Measurements from ENCODE around the gene C19orf85.
"Not testable (repeated sequence)": the region's sequence is repeated elsewhere in the genome, so short reads cannot be mapped to it uniquely, and the experiment has no call there.

C19orf85 gene

GRCh38 chr19:55457683-55458457, 6.7 kb downstream of the C19orf85 start:
- DNase-seq (ENCODE audit: low read depth), result no peak

GRCh38 chr19:55456347-55456746, 8.2 kb downstream of the C19orf85 start:
- DNase-seq (ENCODE audit: low read depth), result no peak

DNA sequence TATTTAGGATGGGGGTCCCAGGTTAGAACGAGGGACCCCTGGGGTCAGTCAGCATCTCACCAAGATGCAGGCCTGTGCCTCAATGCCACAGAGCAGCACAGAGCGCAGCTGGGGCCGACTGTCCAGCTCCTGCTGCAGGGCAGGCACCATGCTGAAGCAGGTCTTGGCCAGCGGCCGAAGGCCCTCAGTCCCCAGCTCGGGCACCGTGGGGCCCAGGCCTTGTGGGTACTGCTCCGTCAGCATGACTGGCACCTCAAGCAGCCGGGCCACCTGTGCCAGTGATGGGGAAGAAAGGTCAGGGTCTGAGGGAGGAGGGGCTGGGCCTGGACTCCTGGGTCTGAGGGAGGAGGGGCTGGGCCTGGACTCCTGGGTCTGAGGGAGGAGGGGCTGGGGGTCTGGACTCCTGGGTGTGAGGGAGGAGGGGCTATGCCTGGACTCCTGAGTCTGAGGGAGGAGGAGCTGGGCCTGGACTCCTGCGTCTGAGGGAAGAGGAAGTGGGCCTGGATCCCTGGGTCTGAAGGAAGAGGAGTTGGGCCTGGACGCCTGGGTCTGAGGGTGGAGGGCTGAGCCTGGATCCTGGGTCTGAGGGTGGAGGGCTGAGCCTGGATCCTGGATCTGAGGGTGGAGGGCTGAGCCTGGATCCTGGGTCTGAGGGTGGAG, 8.8 kb downstream of the C19orf85 start:
- DNase-seq (ENCODE audit: low read depth), result no peak

DNA sequence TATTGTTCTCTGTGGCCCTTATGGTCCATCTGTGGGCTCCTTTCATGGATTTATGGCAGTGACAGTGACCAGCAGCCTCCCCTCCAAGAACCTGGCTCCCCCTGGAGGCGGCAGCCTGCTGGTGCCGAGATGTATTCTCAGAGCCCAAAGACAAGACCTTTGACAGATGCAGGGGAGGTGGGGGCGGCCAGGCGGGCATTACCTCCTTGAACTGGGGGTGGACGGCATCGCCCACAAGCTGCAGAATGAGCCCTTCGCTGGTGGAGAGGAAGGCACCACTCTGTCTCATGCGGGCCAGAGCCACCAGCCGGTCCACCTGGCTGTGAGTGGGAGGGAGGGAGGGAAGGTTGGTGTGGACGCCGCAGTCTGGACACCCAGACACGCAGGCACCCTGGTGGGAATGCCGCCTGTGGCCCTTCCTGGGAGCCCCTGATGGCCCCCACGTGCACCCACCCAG, 9.7 kb downstream of the C19orf85 start:
- peak; percentile 29 for DNase-seq (ENCODE audit: low read depth)

- no peak for DNase-seq (ENCODE audit: low read depth)
Observed at GRCh38 chr19:55453511-55454260, 10.9 kb downstream of the C19orf85 start.

DNA sequence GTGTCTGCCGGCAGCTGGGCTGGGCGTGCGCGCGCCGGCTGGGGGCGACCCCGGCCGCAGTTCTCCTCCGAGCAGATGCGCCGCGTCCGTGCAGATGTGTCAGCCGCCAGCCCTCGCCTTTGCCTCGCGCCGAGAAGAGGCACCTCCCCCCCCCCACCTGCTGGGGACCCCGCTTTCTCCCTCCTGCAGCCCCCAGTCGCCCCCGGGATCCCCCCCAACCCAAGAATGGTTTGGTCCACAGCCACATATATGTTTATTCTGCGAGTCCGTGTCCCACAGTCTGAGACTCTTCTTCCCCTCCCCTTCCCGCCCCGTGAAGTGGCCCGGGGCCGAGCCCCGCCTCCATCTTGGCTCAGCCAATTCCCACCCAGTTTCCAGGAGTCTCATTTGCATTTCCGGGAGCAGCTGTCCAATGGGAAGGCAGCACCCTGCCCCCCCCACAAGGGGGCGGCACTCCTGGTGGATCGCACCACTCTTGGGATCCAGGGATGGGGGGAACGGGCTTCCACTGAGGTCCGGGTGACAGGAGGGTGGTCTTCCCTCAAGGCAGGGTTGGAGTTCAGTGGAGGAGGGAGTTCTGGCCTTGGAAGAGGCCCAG, 11.7 kb downstream of the C19orf85 start:
- no peak for DNase-seq (ENCODE audit: low read depth)

DNA sequence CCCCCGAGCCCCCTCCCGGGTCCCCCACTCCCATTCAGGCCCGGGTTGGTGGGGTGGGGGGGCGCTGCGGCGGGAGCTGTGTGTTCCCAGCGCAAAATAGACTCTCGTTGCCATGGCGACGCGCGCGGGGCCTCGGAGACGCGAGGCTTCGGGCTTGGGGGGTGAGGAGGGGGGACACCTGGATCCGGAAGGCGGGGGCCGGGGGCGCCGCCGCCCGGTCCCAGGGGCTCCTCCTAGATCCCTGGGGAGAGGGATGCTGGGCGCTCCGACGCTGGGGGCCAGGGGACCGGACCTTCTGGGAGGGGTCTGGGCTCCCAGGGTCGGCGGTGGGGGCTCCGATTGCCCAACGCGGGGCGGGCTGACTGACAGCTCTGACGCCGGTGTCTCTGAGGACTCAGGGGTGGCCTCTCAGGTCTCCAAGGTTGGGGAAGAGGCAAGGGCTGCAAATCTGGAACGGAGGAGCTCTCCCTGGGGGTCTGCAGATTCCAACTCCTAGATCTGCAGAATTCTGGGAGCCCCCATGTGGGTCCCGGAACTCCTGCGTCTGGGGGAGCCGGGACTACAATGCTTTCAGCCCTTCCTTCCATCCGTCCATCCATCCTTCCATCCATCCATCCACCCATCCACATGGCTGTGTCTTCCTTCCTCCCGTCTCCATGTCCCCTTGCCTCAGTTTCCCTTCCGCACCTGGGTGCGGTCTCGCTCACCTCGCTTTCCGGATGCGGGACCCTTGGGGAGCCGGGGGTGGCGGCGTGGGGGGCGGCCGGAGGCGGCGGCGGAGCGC, 12.4 kb downstream of the C19orf85 start:
- DNase-seq (ENCODE audit: low read depth), result no peak

- no peak for DNase-seq (ENCODE audit: low read depth)
Observed at GRCh38 chr19:55451163-55451964, 13.2 kb downstream of the C19orf85 start.

DNA sequence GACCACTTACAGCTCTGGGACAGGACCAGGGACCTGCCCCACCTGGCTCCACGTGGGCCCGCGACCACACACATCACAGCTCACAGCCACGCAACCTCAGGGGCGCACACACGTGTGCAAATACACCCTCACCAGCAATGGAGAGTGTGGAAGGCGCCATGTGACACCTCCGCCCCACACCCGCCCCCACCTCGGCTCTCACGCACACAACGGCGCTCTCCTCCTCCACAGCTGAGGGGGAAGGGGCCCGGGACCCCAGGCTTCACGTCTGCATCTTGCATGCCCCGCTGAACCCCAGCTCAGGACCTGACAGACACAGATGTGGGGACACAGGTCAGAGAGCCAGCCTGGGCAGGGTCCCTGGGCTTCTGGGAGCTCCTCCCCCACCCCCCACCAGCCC, 15.1 kb downstream of the C19orf85 start:
- no peak for DNase-seq (ENCODE audit: low read depth)

GRCh38 chr19:55448175-55448490, 16.4 kb downstream of the C19orf85 start:
- not testable (repeated sequence) for DNase-seq (ENCODE audit: low read depth)

DNA sequence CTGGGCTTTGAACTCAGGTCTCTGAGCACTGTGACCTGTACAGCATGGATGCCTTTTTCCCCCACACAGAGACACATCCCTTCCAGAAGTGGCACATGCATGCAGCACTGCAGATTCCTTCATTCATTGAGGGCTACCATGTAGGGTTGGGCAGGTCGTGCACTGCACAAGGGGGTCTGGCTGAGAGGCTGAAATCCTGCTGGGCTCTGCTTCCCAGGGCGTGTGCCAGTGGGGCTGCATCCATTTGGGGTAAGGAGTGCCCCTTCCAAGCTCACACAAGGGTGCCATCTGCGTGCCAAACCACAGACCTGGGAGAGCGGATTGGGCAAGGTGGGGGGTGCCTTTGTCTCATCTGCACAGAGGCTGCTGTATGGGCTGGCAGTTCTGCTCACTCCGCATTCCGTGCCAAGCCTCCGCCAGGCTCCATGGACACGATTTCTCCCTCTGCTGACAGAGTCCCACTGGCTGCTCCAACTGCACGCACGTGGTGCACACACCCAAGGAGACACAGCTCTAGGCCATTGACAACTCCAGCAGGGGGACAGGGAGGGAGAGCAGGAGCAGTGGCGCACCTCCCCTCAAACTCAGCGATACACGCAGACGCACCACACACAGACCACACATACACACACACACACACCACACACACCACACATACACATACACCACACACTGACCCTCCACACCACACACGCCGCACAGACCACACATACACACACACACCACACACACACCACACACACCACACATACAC, 17.0 kb downstream of the C19orf85 start:
- no peak for DNase-seq (ENCODE audit: low read depth)

DNA sequence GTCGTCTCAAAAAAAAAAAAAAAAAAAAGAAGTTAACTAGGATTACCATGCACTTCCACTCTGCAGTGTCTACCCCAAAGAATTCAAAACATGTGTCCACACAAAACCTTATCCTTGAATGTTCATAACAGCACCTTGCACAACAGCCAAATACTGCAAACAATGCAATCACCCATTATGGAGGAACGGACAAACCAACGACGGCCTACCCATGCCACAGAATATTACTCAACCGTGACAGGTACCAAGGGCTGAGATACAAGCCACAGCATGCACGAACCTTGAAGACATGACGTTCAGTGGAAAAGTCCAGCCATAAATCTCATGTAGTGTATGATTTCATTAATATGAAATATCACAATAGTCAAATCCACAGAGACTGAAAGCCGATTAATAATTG, 18.5 kb downstream of the C19orf85 start:
- DNase-seq (ENCODE audit: low read depth), result no peak

- no peak for DNase-seq (ENCODE audit: low read depth)
Observed at GRCh38 chr19:55444646-55445045, 19.9 kb downstream of the C19orf85 start.

DNA sequence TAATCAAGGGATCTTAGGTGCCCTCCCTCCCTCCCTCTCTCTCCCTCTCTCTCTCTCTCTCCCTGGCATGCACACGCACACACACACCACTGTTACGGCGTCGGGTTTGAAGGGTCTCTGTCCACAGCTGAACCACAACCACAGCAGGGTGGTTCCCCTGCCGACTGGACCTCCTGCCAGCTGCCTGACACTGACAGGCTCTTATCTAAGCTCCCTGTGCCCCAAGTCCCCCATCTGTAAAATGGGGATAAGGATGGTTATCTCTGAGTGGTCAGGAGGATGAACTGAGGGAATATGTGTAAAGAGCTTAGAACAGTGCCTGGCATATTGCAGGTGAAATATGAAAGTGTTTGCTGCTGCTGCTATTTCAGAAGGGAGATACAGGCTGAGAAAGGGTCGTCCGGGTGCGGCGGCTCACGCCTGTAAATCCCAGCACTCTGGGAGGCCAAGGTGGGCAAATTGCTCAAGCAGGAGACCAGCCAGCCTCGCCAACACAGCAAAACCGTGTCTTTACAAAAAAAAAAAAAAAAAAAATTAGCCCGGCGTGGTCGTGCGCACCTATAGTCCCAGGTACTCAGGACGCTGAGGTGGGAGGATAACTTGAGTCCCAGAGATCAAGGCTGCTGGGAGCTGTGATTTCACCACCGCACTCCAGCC, 20.6 kb downstream of the C19orf85 start:
- no peak for DNase-seq (ENCODE audit: low read depth)

GRCh38 chr19:55443045-55443823, 21.3 kb downstream of the C19orf85 start, which contains the start of gene SHISA7:
SHISA7 (minus strand) TSS chr19:55443300; CDS start chr19:55442863, 437 bp downstream.
- DNase-seq (ENCODE audit: low read depth), result no peak

DNA sequence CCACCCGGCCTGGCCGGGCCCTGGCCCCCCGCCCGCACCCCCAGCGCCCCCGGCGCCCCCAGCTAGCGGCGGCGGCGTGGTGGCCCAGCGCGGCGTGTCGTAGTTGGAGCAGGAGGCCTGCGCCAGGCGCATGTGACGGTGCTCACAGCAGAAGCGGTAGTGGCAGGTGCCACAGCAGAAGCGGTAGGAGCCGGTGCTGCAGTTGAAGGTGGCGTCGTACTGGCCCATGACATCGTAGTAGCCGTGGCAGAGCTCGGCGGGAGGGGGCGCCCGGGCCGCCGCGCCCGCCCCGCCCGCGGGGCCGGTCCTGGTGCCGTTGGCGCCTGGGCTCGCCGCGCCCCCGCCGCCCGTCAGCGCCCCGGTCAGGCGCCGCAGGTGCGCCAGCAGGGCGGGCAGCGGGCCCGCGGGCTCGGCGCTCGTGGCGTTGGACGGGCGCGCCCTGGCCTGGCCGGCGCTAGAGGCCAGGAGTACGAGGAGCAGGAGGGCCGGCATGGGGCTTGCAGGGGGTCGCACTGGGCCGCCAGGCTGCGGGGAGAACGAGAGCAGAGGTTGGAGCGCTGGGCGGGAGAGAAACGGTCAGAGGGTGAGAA, 22.1 kb downstream of the C19orf85 start:
- DNase-seq (ENCODE audit: low read depth), result no peak

GRCh38 chr19:55441692-55442321, 22.7 kb downstream of the C19orf85 start:
- no peak for DNase-seq (ENCODE audit: low read depth)

DNA sequence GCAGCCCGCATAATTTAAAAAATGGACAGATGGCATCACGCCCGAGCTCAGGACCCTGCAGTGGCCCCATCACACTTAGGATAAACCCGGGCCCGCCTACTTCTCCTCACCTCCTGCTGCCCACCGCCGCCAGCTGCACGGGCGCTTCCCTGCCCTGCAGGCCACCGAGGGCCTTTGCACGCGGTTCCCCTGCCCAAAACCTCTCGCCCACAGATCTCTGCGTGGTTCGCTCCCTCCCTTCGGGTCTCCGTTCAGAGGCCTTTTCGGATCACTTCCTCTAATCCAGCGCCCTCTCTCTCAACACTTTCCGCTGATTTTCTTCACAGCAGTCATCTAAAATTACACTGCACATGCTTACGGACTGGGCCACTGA, 23.2 kb downstream of the C19orf85 start:
- DNase-seq (ENCODE audit: low read depth), result no peak
